Activated CD4-positive, alpha-beta T cell treated with anti-CD3 and anti-CD28 coated beads for 36 hours (primary cell): Measurements from ENCODE around the gene NFIL3. TPM values are rescaled to one million over a fixed set of nuclear protein-coding genes. Genes with fewer than 3 reads are reported as not detected.
"Not testable (repeated sequence)": the region's sequence is repeated elsewhere in the genome, so short reads cannot be mapped to it uniquely, and the experiment has no call there.

Source experiments
- ATAC-seq: fragments of 200-7000 bp; cut with Tn5 transposase; one replicate; pipeline ENCODE4 v1.10.0; 2021; ENCODE audit warnings: mild to moderate bottlenecking, moderate library complexity
- CTCF ChIA-PET: fragments of 350-600 bp; sonication (Branson Sonifier 250); formaldehyde crosslinking; loops from one replicate; lab custom pipeline; 2021; ENCODE audit warnings: antibody characterized with exemption; lab: Charles Lee
- POLR2A ChIA-PET: fragments of 350-600 bp; sonication (Branson Sonifier 250); formaldehyde crosslinking; loops from one replicate; lab custom pipeline; 2021; ENCODE audit warnings: antibody characterized with exemption, inconsistent platforms; lab: Charles Lee
- DNase-seq: peaks from one replicate; pipeline ENCODE4 v3.0.0-alpha.2; 2020
- H3K27ac Mint-ChIP-seq: one replicate; pipeline ENCODE4 v1.8.0; 2021; ENCODE audit warnings: mixed read lengths
- H3K27me3 Mint-ChIP-seq: one replicate; pipeline ENCODE4 v1.8.0; 2021; ENCODE audit warnings: mixed read lengths
- H3K36me3 Mint-ChIP-seq: one replicate; pipeline ENCODE4 v1.8.0; 2021; ENCODE audit warnings: low read depth, mixed read lengths
- H3K4me1 Mint-ChIP-seq: one replicate; pipeline ENCODE4 v1.8.0; 2021; ENCODE audit warnings: mixed read lengths
- H3K4me3 Mint-ChIP-seq: one replicate; pipeline ENCODE4 v1.8.0; 2021; ENCODE audit warnings: mild to moderate bottlenecking, moderate library complexity, mixed read lengths
- H3K9me3 Mint-ChIP-seq: one replicate; pipeline ENCODE4 v1.8.0; 2021; ENCODE audit warnings: low read depth, mixed read lengths
- intact Hi-C, 2 experiments: fragments of 100-400 bp; cut with DNase I in 1 of 2; cut with micrococcal nuclease in 1 of 2; formaldehyde crosslinking; loops; one replicate each; pipeline versions ENCODE4 v1.14.2 to v1.15.1; 2022 to 2024; cut with DNase I, micrococcal nuclease
- total RNA-seq, 2 experiments: library from RNA; stranded (reverse); gene quantifications; one replicate each; pipeline ENCODE4 v1.2.3, GENCODE V29; 2021

The NFIL3 gene
- total RNA-seq, 2 experiments from 2014 or later, result 120 to 122 TPM

DNA sequence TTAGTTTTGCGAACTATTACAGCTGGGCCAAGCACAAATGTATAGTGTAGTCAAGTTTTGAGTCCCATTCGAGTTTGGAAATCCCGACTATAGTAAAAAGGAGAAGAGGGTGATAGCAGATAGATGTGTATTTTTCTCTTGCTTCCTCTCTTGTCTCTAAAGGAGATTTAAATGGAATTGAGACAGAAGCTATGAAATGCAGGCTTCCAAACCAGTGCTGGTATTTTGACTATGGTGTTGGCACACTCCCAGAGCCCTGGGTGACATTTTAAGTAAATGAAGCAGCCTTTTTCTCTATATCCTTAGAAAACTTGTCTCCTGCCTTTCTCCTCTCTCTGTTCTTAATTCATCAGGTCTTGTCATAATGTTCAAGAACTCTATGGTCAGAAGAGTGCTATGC lies 44.2 kb downstream of the NFIL3 start:
- CTCF ChIA-PET, result no interaction called here

DNA sequence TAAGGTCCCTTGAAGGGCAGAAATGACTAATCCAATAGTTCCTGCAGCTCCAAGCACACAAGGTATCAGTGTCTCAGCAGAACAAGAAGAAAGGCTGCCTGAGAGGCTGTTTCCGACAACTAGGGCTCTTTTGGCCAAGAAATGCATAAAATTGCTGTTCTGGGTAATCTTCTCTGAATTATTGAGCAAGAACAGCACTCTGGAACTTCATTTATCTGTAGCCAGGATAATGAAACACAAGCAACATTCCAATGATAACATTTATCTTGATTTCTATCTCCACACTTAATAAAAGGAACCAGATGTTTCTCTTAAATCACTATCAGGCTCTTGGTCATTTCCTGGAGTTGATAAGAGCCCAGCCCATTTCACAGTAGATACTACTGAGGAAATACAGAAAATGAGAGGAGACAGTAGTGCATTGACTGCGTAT lies 44.9 kb downstream of the NFIL3 start:
- DNase-seq (no peak), ATAC-seq (no peak)
- Mint-ChIP-seq H3K4me1 (no peaks in the 10 kb centered on the region), H3K9me3 (peaks cover 4% of the 10 kb centered on the region), H3K4me3 (no peak overlapping the region), H3K27me3 (peaks cover 14% of the 10 kb centered on the region), H3K36me3 (no peaks in the 10 kb centered on the region), H3K27ac (no peak overlapping the region)
- POLR2A ChIA-PET, result no interaction called here
- CTCF ChIA-PET, result interaction anchor here (1.0 kb wide), 1 partner anchor 18 kb away, joined by 5 read pairs; no protein-coding TSS in a partner anchor
- intact Hi-C loops, result no loop called here

More for the DNA sequence above, 44.2 kb downstream of the NFIL3 start:
- ATAC-seq (no peak), DNase-seq (no peak)
- Mint-ChIP-seq H3K9me3 (peaks cover 4% of the 10 kb centered on the region), H3K4me3 (no peak overlapping the region), H3K27ac (no peak overlapping the region), H3K4me1 (no peaks in the 10 kb centered on the region), H3K27me3 (peaks cover 14% of the 10 kb centered on the region), H3K36me3 (no peaks in the 10 kb centered on the region)
- POLR2A ChIA-PET, result no interaction called here
- intact Hi-C loops, result no loop called here

DNA sequence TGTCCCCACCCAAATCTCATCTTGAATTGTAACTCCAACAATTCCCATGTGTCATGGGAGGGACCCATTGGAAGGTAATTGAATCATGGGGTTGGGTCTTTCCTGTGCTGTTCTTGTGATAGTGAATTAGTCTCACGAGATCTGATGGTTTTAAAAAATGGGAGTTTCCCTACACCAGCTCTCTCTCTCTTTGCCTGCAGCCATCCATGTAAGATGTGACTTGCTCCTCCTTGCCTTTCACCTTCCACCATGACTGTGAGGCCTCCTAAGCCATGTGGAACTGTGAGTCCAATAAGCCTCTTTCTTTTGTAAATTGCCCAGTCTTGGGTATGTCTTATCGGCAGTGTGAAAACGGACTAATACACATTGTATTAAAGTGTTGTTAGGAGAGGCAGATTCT lies 45.6 kb downstream of the NFIL3 start:
- CTCF ChIA-PET, result interaction anchor here (1.0 kb wide), 1 partner anchor 18 kb away, joined by 5 read pairs; no protein-coding TSS in a partner anchor
- H3K4me1 Mint-ChIP-seq, H3K27ac Mint-ChIP-seq, DNase-seq, H3K36me3 Mint-ChIP-seq, H3K9me3 Mint-ChIP-seq, intact Hi-C loops, H3K4me3 Mint-ChIP-seq, ATAC-seq, POLR2A ChIA-PET: not testable (repeated sequence)
- peaks cover 14% of the 10 kb centered on the region for H3K27me3 Mint-ChIP-seq

DNA sequence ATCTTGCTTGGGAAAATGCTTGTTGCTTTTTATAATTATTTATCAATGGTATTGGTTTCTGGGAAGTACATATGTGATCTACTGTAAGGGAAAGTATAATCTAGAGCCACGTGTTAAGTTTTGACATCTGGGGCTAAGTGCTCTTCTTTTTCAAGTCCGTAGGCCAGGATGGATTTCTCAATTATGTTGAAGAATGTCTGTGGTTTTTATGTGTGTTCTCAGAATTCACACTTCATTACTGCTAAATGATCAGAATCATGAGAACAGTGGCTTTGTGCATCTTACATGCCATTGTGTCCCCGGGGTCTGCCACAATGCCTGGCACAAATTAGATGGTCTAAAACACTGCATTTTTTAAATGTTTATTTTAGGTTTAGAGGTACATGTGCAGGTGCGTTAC lies 47.4 kb downstream of the NFIL3 start:
- ChIA-PET CTCF (no interaction called here), POLR2A (no interaction called here)
- Mint-ChIP-seq H3K27me3 (peaks cover 13% of the 10 kb centered on the region), H3K36me3 (no peaks in the 10 kb centered on the region), H3K27ac (no peak overlapping the region), H3K4me1 (no peaks in the 10 kb centered on the region), H3K4me3 (no peak overlapping the region), H3K9me3 (peaks cover 4% of the 10 kb centered on the region)
- DNase-seq (no peak), ATAC-seq (no peak)
- intact Hi-C loops, result no loop called here

DNA sequence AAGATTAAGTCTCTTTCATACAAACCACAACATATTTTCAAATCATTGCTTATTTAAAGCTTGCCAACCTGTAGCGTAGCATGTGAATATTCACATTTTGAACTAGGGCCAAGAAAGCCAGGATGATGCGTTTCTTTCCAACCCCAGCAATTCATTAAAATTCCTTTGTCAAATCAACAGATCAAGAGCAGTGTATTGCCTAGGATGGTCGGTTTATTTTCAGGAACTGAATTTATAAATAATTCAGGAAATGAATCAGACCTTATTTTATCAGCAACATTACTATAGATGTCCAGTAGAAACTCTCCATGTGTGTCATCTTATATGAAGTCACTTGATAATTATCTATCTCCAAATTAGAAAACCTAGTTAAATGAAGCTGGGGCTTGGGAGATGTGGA lies 48.7 kb downstream of the NFIL3 start:
- DNase-seq, result no peak
- H3K27ac Mint-ChIP-seq, result no peak overlapping the region
- CTCF ChIA-PET, result no interaction called here
- ATAC-seq, result no peak
- peaks cover 7% of the 10 kb centered on the region for H3K27me3 Mint-ChIP-seq
- H3K36me3 Mint-ChIP-seq, result no peaks in the 10 kb centered on the region
- H3K9me3 Mint-ChIP-seq, result peaks cover 4% of the 10 kb centered on the region
- POLR2A ChIA-PET, result no interaction called here
- H3K4me3 Mint-ChIP-seq, result no peak overlapping the region
- no peaks in the 10 kb centered on the region for H3K4me1 Mint-ChIP-seq
- intact Hi-C loops, result no loop called here

DNA sequence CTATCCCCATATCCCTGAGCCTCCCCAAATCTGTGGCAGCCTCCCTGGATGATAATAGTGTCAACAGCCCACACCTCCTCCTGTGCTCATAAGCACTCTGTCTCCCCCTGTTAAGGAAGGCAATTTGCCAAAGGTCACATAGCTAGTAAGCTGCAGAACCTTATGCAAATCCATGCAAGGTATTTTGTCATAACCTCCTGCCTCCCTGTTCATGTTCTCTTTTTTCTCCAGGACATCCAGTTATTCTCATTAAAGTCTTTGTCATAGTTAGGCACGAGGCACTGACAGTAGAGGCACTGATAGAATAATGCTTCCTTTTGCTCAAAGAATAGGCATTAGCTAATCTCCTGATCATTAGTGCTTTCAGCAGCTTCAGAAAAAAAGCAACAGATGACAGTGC lies 51.7 kb downstream of the NFIL3 start:
- ChIA-PET POLR2A (no interaction called here), CTCF (interaction anchor here (0.8 kb wide), 1 partner anchor 126 kb away, joined by 4 read pairs; no protein-coding TSS in a partner anchor)
- intact Hi-C loops, result no loop called here
- Mint-ChIP-seq H3K27ac (no peak overlapping the region), H3K9me3 (no peaks in the 10 kb centered on the region), H3K4me3 (no peak overlapping the region), H3K27me3 (peaks cover 4% of the 10 kb centered on the region), H3K36me3 (no peaks in the 10 kb centered on the region), H3K4me1 (no peaks in the 10 kb centered on the region)
- DNase-seq, result no peak
- no peak for ATAC-seq

DNA sequence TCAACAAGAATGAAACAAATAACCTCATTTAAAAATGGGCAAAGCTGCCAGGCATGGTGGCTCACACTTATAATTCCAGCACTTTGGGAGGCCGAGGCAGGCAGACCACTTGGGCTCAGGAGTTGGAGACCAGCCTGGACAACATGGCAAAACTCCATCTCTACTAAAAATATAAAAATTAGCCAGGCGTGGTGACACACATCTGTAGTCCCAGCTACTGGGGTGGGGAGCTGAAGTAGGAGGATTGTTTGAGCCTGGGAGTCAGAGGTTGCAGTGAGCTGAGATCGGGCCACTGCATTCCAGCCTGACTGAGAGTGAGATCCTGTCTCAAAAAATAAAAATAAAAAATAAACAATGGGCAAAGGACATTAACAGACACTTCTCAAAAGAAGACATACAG lies 53.6 kb downstream of the NFIL3 start:
- DNase-seq, POLR2A ChIA-PET, H3K27me3 Mint-ChIP-seq, H3K36me3 Mint-ChIP-seq, H3K27ac Mint-ChIP-seq, H3K4me1 Mint-ChIP-seq, ATAC-seq, intact Hi-C loops, H3K9me3 Mint-ChIP-seq, H3K4me3 Mint-ChIP-seq: not testable (repeated sequence)
- CTCF ChIA-PET, result interaction anchor here (0.6 kb wide), 1 partner anchor 369 kb away, joined by 4 read pairs; no protein-coding TSS in a partner anchor

DNA sequence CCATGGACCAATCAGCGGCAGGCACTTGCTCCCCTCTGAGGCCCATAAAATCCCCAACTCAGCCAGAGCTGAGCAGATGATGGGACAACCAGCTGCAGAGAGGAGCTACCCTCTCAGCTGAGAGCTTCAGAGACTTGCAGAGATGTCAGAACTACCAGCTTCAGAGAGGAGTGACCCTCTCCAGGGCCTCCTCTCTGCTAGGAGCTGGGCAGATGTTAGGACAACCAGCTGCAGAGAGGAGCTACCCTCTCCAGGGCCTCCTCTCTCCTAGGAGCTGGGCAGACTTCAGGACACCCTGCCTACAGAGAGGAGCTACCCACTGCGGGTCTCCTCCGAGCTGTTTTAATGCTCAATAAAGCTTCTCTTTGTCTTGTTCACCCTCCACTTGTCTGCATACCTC lies 58.9 kb downstream of the NFIL3 start:
- Mint-ChIP-seq H3K36me3 (peaks cover 10% of the 10 kb centered on the region), H3K4me3 (no peak overlapping the region), H3K27me3 (peaks cover 2% of the 10 kb centered on the region), H3K9me3 (no peaks in the 10 kb centered on the region), H3K4me1 (peaks cover 20% of the 10 kb centered on the region), H3K27ac (no peak overlapping the region)
- DNase-seq (no peak), ATAC-seq (no peak)
- ChIA-PET POLR2A (interaction anchor here (0.5 to 0.6 kb wide), 2 partner anchors 18 to 62 kb away, joined by 3 read pairs; no protein-coding TSS in a partner anchor), CTCF (no interaction called here)
- intact Hi-C loops, result no loop called here

DNA sequence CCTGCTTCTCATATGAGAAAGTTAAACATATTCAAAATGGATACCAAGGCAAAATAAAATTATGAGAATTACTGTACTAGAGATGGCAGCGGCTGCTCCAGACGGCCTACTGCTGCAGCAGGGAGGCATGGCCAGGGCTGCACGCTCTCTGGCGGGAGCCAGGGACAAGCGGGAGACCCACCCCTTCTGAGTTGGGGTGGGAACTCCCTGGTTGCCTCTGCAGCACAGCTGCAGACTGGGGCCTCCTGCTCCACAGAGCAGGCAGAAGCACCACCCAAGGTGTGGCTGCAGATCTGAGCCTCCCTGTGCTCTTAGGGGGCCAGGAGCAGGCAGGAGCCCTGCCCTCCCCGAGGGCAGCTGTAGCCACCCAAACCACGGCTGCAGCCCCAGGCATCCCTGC lies 59.6 kb downstream of the NFIL3 start:
- POLR2A ChIA-PET, result no interaction called here
- Mint-ChIP-seq H3K27me3 (peaks cover 2% of the 10 kb centered on the region), H3K27ac (no peak overlapping the region), H3K36me3 (peaks cover 16% of the 10 kb centered on the region), H3K4me1 (peaks cover 27% of the 10 kb centered on the region), H3K4me3 (no peak overlapping the region), H3K9me3 (no peaks in the 10 kb centered on the region)
- CTCF ChIA-PET, result no interaction called here
- intact Hi-C loops, result no loop called here
- no peak for ATAC-seq
- no peak for DNase-seq

DNA sequence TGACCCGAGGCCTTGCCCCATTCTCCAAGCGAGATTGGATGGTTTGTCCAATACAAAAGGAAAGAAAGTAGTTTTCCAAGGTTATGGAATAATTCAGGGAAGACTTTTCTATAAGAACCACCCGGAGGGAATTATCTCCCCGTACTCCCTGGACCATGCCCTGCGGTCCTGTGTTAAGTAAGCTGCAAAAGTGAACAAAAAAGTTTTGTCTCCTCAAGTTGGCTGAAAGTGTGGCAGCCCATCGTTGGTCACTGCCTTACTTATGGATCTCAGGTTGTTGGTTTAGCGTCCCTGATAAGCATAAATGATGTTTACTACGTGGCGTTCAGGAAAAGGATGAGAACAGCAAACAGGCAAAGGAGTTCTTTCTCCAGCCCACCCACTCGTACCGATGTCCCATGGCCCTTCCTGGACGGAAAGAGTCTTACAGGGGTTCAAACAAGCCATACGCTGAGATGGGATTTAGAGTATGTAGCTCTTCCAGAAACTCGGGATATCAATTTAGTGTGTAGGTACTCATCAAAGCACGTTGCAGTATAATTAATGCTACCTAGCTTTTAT lies 61.5 kb downstream of the NFIL3 start:
- Mint-ChIP-seq H3K27ac (peak overlapping the region; percentile 83), H3K9me3 (no peaks in the 10 kb centered on the region), H3K4me3 (peak overlapping the region; percentile 87), H3K36me3 (peaks cover 29% of the 10 kb centered on the region), H3K4me1 (peaks cover 46% of the 10 kb centered on the region), H3K27me3 (no peaks in the 10 kb centered on the region)
- CTCF ChIA-PET, result no interaction called here
- intact Hi-C loops, result no loop called here
- POLR2A ChIA-PET, result interaction anchor here (0.6 to 4.4 kb wide), 4 partner anchors 15 to 162 kb away, joined by 3 to 24 read pairs (median 14); partner anchors contain the start of gene NFIL3
- DNase-seq (no peak), ATAC-seq (no peak)

DNA sequence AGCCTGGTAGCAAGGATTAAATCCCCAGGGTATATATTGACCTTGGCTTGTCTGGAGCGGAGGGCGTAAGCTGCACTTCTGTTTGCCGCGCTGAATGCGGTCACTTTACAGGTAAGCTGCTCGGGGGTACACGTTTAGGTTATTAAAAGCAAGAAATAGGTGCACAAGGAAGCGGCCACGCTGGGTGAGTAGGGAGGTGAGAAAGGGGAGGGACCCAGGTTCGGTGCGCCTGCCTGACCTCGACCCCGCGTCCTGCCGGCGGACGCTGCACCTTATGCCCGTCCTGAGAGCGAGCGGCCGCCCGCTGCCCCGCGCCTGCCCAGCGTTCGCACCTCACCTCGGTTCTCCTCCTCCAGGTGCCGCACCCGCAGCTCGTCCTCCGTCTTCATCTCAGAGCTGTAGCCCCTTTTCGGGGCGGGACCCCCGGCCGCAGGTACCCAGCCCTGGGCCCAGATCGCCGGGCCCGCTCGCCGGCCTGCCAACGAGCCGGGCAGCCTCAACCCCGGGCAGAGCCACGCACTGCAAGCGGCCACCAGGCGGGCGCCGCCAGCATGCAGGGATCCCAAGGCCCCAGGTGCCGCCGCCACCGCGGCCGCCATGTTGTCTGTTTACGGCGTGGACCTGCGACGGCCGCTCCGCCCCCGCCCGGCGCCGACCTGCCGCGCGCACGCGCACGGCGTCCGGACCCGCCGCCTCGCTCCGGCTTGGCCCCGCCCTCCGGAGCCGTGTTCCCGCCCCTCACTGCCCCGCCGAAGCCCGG lies 62.2 kb downstream of the NFIL3 start, which contains the start of gene AUH:
AUH (minus strand) TSS at position 628 of the 760 bp plus-strand sequence; CDS start at position 599, 29 bp downstream.
- ATAC-seq (peak; percentile 74), DNase-seq (peak; percentile 93)
- POLR2A ChIA-PET, result interaction anchor here (0.6 to 4.4 kb wide), 5 partner anchors 14 to 169 kb away, joined by 3 to 24 read pairs (median 6); partner anchors contain the start of gene NFIL3
- Mint-ChIP-seq H3K36me3 (peaks cover 36% of the 10 kb centered on the region), H3K27ac (peak within 1 kb of the TSS; percentile 86), H3K4me1 (peaks cover 53% of the 10 kb centered on the region), H3K9me3 (no peaks in the 10 kb centered on the region), H3K4me3 (peak within 1 kb of the TSS; percentile 87), H3K27me3 (no peaks in the 10 kb centered on the region)
- CTCF ChIA-PET, result interaction anchor here (0.9 to 1.4 kb wide), 5 partner anchors 21 to 446 kb away, joined by 3 to 7 read pairs (median 3); no protein-coding TSS in a partner anchor
- intact Hi-C loops, result no loop called here
